Endothelial cell of umbilical vein (primary cell): ENCODE measurements around the gene ZBTB20.

Experiments used
- CTCF ChIP-seq, 2 donors: IDR thresholded peaks; 1 replicate in 1 of 2; 2 replicates in 1 of 2; pipeline ENCODE4 v1.5.1; 2011; ENCODE audit warnings: low read length in 2 of 2, mild to moderate bottlenecking in 2 of 2, moderate library complexity in 2 of 2, control low read depth in 1 of 2, inconsistent platforms in 1 of 2, low read depth in 1 of 2; ENCODE audit not compliant: insufficient read depth in 1 of 2; ENCODE audit errors: extremely low read depth in 1 of 2
- EZH2 ChIP-seq: IDR thresholded peaks from 2 replicates; pipeline ENCODE4 v1.6.1; 2012; ENCODE audit warnings: borderline replicate concordance, low read depth, mild to moderate bottlenecking, moderate library complexity, low read length, inconsistent platforms; ENCODE audit not compliant: severe bottlenecking
- FOS ChIP-seq: IDR thresholded peaks from 2 replicates; pipeline ENCODE4 v1.6.1; 2011; ENCODE audit warnings: mild to moderate bottlenecking, low read length, moderate library complexity, borderline replicate concordance; ENCODE audit not compliant: insufficient read depth
- GATA2 ChIP-seq: IDR thresholded peaks from 2 replicates; pipeline ENCODE4 v1.7.0; 2011; ENCODE audit warnings: low read depth, mild to moderate bottlenecking, moderate library complexity, mixed read lengths, low read length; ENCODE audit not compliant: insufficient read length, insufficient read depth
- JUN ChIP-seq: IDR thresholded peaks from 2 replicates; pipeline ENCODE4 v1.6.1; 2011; ENCODE audit warnings: borderline replicate concordance, low read depth; ENCODE audit not compliant: insufficient read length, insufficient read depth
- MAX ChIP-seq: IDR thresholded peaks from 2 replicates; pipeline ENCODE4 v1.6.1; 2011; ENCODE audit not compliant: insufficient read depth, insufficient read length
- MYC ChIP-seq: IDR thresholded peaks from one replicate; pipeline ENCODE4 v1.6.1; 2011; ENCODE audit warnings: mild to moderate bottlenecking, low read depth, low read length
- POLR2A ChIP-seq: IDR thresholded peaks from 2 replicates; pipeline ENCODE4 v1.6.1; 2012; ENCODE audit warnings: low read depth, mild to moderate bottlenecking, control low read depth, low read length
- POLR2AphosphoS5 ChIP-seq: IDR thresholded peaks from 2 replicates; pipeline ENCODE4 v1.6.1; 2012; ENCODE audit warnings: low read depth, mild to moderate bottlenecking, control low read depth, low read length, moderate library complexity; ENCODE audit not compliant: insufficient read depth

- TF ChIP-seq CTCF (IDR thresholded peaks at IDR 0.05; ENCODE audit: extremely low read depth in 1 of 2, insufficient read depth in 1 of 2, low read depth in 1 of 2, low read length in 2 of 2): no peak
- no peak for TF ChIP-seq EZH2
- TF ChIP-seq POLR2A: no peak
- TF ChIP-seq GATA2: no peak
- TF ChIP-seq FOS: no peak
- no peak for TF ChIP-seq MAX
- TF ChIP-seq POLR2AphosphoS5: no peak
- TF ChIP-seq MYC: no peak
- no peak for TF ChIP-seq JUN
Observed at GRCh38 chr3:114608293-114608692, 538.8 kb downstream of the ZBTB20 start.
